ENCODE data around the gene HDAC5.
"Not testable (repeated sequence)": the region's sequence is repeated elsewhere in the genome, so short reads cannot be mapped to it uniquely, and the experiment has no call there.

DNA sequence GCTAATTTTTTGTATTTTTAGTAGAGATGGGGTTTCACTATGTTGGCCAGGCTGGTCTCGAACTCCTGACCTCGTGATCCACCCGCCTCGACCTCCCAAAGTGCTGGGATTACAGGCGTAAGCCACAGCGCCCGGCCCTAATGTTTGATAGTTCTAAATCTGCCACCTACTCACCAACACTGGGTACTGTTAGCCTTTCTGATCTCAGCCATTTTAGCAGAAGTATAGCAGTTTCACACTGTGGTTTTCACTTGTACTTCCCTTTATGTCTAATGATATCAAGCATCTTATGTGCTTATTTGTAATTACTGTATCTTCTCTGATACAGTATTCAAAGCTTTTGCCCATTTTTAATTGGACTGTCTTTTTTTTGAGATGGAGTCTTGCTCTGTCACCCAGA is 76.5 kb downstream of the HDAC5 start:
- TF ChIP-seq, protein P1, sequence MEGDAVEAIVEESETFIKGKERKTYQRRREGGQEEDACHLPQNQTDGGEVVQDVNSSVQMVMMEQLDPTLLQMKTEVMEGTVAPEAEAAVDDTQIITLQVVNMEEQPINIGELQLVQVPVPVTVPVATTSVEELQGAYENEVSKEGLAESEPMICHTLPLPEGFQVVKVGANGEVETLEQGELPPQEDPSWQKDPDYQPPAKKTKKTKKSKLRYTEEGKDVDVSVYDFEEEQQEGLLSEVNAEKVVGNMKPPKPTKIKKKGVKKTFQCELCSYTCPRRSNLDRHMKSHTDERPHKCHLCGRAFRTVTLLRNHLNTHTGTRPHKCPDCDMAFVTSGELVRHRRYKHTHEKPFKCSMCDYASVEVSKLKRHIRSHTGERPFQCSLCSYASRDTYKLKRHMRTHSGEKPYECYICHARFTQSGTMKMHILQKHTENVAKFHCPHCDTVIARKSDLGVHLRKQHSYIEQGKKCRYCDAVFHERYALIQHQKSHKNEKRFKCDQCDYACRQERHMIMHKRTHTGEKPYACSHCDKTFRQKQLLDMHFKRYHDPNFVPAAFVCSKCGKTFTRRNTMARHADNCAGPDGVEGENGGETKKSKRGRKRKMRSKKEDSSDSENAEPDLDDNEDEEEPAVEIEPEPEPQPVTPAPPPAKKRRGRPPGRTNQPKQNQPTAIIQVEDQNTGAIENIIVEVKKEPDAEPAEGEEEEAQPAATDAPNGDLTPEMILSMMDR (IDR thresholded peaks at IDR 0.05; ENCODE audit: low read depth, low read length), result not testable (repeated sequence)
- not testable (repeated sequence) for TF ChIP-seq EZH2phosphoT487 (IDR thresholded peaks at IDR 0.05; ENCODE audit: low read depth)

Data from OCI-LY3 (cell line).